ENCODE measurements around the gene NAALADL2. TPM values are rescaled to one million over a fixed set of nuclear protein-coding genes. Genes with fewer than 3 reads are reported as not detected.

The NAALADL2 gene
- total RNA-seq, 4 donors from 2014 or later = 10.3 to 16.7 (median 10.9) TPM

GRCh38 chr3:175662815-175663214 lies 803.7 kb downstream of the NAALADL2 start:
- no peak for DNase-seq (ENCODE audit: low spot score in 2 of 2)
- TF ChIP-seq POLR2A (IDR thresholded peaks at IDR 0.05) = no peak
- no peak for TF ChIP-seq CTCF (IDR thresholded peaks at IDR 0.05)
- no peak for TF ChIP-seq EP300 (IDR thresholded peaks at IDR 0.05)
- Histone ChIP-seq H3K36me3 (no peaks in the 10 kb centered on the region), H3K4me3 (no peak overlapping the region), H3K27me3 (no peaks in the 10 kb centered on the region), H3K9me3 (no peaks in the 10 kb centered on the region), H3K27ac (no peak overlapping the region), H3K4me1 (no peaks in the 10 kb centered on the region)

GRCh38 chr3:175664911-175665310 lies 805.8 kb downstream of the NAALADL2 start:
- no peak for TF ChIP-seq CTCF (IDR thresholded peaks at IDR 0.05)
- no peak for TF ChIP-seq EP300 (IDR thresholded peaks at IDR 0.05)
- TF ChIP-seq POLR2A (IDR thresholded peaks at IDR 0.05) = no peak
- no peaks in the 10 kb centered on the region for H3K4me1 ChIP-seq
- H3K36me3 ChIP-seq = no peaks in the 10 kb centered on the region
- H3K27ac ChIP-seq = no peak overlapping the region
- H3K9me3 ChIP-seq = no peaks in the 10 kb centered on the region
- H3K4me3 ChIP-seq = no peak overlapping the region
- no peak for DNase-seq (ENCODE audit: low spot score in 2 of 2)
- no peaks in the 10 kb centered on the region for H3K27me3 ChIP-seq
- WGBS, 2 donors = 93 to 96% methylated on average over 1 of the region's 1 CpG

- H3K36me3 ChIP-seq = no peaks in the 10 kb centered on the region
- WGBS, 2 donors = 51 to 53% methylated on average over 1 of the region's 1 CpG
- no peak for DNase-seq (ENCODE audit: low spot score in 2 of 2)
- no peak overlapping the region for H3K27ac ChIP-seq
- H3K9me3 ChIP-seq = no peaks in the 10 kb centered on the region
- TF ChIP-seq CTCF (IDR thresholded peaks at IDR 0.05) = no peak
- no peak for TF ChIP-seq EP300 (IDR thresholded peaks at IDR 0.05)
- H3K4me3 ChIP-seq = no peak overlapping the region
- H3K27me3 ChIP-seq = no peaks in the 10 kb centered on the region
- peaks cover 0 to 13% (median 0%) of the 10 kb centered on the region in 4 donors for H3K4me1 ChIP-seq
Measured at GRCh38 chr3:175668300-175668699, 809.2 kb downstream of the NAALADL2 start.

GRCh38 chr3:175670557-175670956 lies 811.4 kb downstream of the NAALADL2 start:
- H3K4me1 ChIP-seq = peaks cover 0 to 13% (median 0%) of the 10 kb centered on the region in 4 donors
- H3K27ac ChIP-seq = no peak overlapping the region
- H3K27me3 ChIP-seq = no peaks in the 10 kb centered on the region
- WGBS, 2 donors = 75 to 85% methylated on average over 3 of the region's 3 CpGs
- no peak overlapping the region for H3K4me3 ChIP-seq
- no peaks in the 10 kb centered on the region for H3K36me3 ChIP-seq
- H3K9me3 ChIP-seq = no peaks in the 10 kb centered on the region
- TF ChIP-seq CTCF (IDR thresholded peaks at IDR 0.05) (no peak), EP300 (IDR thresholded peaks at IDR 0.05) (no peak), POLR2A (IDR thresholded peaks at IDR 0.05) (no peak)
- DNase-seq (ENCODE audit: low spot score in 2 of 2) = no peak

GRCh38 chr3:175672119-175672689 lies 813.1 kb downstream of the NAALADL2 start:
- no peak for TF ChIP-seq EP300 (IDR thresholded peaks at IDR 0.05)
- no peak for TF ChIP-seq POLR2A (IDR thresholded peaks at IDR 0.05)
- no peak for TF ChIP-seq CTCF (IDR thresholded peaks at IDR 0.05)
- Histone ChIP-seq H3K27me3 (no peaks in the 10 kb centered on the region), H3K36me3 (no peaks in the 10 kb centered on the region), H3K4me3 (peak overlapping the region; percentile 0 to 43 (median 22)), H3K4me1 (peaks cover 0 to 13% (median 0%) of the 10 kb centered on the region in 4 donors), H3K9me3 (no peaks in the 10 kb centered on the region), H3K27ac (peak overlapping the region in 2 of 4 donors; percentile 16 to 41)
- DNase-seq (ENCODE audit: low spot score in 2 of 2) = no peak
- 17 to 21% methylated on average over 6 of the region's 6 CpGs for WGBS, 2 donors
